BLaER1 treated with 17β-estradiol and CSF1 and Interleukin-3, amounts not matched to agents 10 nM and 100 nM (cell line): ENCODE data around the gene EZR.

Experiments
- H3K27ac ChIP-seq, 11 experiments: shearing (Covaris generic); formaldehyde crosslinking; 2 replicates each; pipeline ENCODE4 v1.8.1; 2022
- H3K27me3 ChIP-seq, 11 experiments: shearing (Covaris generic); formaldehyde crosslinking; 2 replicates each; pipeline ENCODE4 v1.8.1; 2022
- H3K36me3 ChIP-seq, 11 experiments: shearing (Covaris generic); formaldehyde crosslinking; 2 replicates each; pipeline ENCODE4 v1.8.1; 2022
- H3K4me1 ChIP-seq, 10 experiments: shearing (Covaris generic); formaldehyde crosslinking; 2 replicates each; pipeline ENCODE4 v1.8.1; 2022
- H3K4me2 ChIP-seq, 11 experiments: shearing (Covaris generic); formaldehyde crosslinking; 2 replicates each; pipeline ENCODE4 v1.8.1; 2022
- H3K4me3 ChIP-seq, 10 experiments: shearing (Covaris generic); formaldehyde crosslinking; 2 replicates each; pipeline ENCODE4 v1.8.1; 2022
- H3K9ac ChIP-seq, 11 experiments: shearing (Covaris generic); formaldehyde crosslinking; 2 replicates each; pipeline ENCODE4 v1.8.1; 2022
- H3K9me3 ChIP-seq, 11 experiments: shearing (Covaris generic); formaldehyde crosslinking; replicated peaks in 1 of 11; 2 replicates each; pipeline ENCODE4 v1.8.1; 2022
- H4K20me1 ChIP-seq, 11 experiments: shearing (Covaris generic); formaldehyde crosslinking; 2 replicates each; pipeline ENCODE4 v1.8.1; 2022
- Cebpa-rat ChIP-seq, 11 experiments: shearing (Covaris generic); IDR thresholded peaks; 2 replicates each; pipeline ENCODE4 v1.8.1; 2022

Gene EZR

GRCh38 chr6:158722176-158722729 lies 96.9 kb downstream of the EZR start:
- H3K27me3 ChIP-seq: no peaks in the 10 kb centered on the region
- no peaks in the 10 kb centered on the region; a peak in 1 of 22 replicates for H4K20me1 ChIP-seq
- H3K9ac ChIP-seq: no peak overlapping the region
- no peak overlapping the region for H3K4me3 ChIP-seq
- H3K9me3 ChIP-seq: no peaks in the 10 kb centered on the region
- peaks cover 0 to 45% (median 0%) of the 10 kb centered on the region in 11 experiments; a peak in 4 of 22 replicates for H3K36me3 ChIP-seq
- H3K27ac ChIP-seq: no peak overlapping the region
- peak overlapping the region in 4 of 11 experiments; percentile 14 to 99 (median 88); a peak in 3 of 22 replicates for H3K4me2 ChIP-seq
- H3K4me1 ChIP-seq: peaks cover 25 to 57% (median 35%) of the 10 kb centered on the region in 10 experiments
- TF ChIP-seq Cebpa-rat (IDR thresholded peaks at IDR 0.05): no peak

DNA sequence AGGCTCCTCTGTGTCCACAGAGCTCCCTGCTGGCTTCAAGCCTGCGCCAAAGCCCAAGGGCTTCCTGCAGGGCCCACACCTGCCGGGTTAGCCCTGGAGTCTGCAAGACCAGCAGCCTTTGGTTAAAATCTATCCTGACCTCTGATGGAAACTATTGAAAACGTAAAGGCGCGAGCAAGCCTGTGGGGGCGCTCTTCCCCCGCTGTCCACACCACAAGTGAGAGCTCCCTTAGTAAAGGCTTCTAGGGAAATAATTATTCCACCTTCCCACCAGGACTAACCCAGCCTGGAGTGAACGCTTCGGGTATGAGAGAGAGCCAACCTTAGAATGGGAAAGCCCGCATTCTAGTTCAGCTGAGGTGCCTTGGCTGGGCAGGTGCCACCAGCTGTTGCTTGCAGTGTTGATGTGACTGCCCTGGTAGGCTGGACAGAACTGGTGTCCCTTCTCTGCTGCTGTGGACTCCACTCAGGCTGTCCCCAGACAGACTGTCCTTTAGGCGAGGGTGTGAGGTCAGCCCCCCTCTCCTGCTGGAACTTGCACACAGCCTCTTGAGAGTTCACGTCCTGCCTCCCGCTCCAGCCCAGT lies 100.6 kb downstream of the EZR start:
- no peaks in the 10 kb centered on the region for H3K9me3 ChIP-seq
- H3K4me2 ChIP-seq: peak overlapping the region in 8 of 11 experiments; percentile 62 to 92 (median 80); a peak in 11 of 22 replicates
- H4K20me1 ChIP-seq: no peaks in the 10 kb centered on the region; a peak in 1 of 22 replicates
- peaks cover 0 to 19% (median 0%) of the 10 kb centered on the region in 11 experiments; a peak in 3 of 22 replicates for H3K36me3 ChIP-seq
- no peak for TF ChIP-seq Cebpa-rat (IDR thresholded peaks at IDR 0.05)
- H3K9ac ChIP-seq: no peak overlapping the region
- H3K4me3 ChIP-seq: no peak overlapping the region
- H3K4me1 ChIP-seq: peaks cover 59 to 94% (median 68%) of the 10 kb centered on the region in 10 experiments
- H3K27me3 ChIP-seq: no peaks in the 10 kb centered on the region
- peak overlapping the region in 6 of 11 experiments; percentile 12 to 79 (median 58); a peak in 5 of 22 replicates for H3K27ac ChIP-seq

DNA sequence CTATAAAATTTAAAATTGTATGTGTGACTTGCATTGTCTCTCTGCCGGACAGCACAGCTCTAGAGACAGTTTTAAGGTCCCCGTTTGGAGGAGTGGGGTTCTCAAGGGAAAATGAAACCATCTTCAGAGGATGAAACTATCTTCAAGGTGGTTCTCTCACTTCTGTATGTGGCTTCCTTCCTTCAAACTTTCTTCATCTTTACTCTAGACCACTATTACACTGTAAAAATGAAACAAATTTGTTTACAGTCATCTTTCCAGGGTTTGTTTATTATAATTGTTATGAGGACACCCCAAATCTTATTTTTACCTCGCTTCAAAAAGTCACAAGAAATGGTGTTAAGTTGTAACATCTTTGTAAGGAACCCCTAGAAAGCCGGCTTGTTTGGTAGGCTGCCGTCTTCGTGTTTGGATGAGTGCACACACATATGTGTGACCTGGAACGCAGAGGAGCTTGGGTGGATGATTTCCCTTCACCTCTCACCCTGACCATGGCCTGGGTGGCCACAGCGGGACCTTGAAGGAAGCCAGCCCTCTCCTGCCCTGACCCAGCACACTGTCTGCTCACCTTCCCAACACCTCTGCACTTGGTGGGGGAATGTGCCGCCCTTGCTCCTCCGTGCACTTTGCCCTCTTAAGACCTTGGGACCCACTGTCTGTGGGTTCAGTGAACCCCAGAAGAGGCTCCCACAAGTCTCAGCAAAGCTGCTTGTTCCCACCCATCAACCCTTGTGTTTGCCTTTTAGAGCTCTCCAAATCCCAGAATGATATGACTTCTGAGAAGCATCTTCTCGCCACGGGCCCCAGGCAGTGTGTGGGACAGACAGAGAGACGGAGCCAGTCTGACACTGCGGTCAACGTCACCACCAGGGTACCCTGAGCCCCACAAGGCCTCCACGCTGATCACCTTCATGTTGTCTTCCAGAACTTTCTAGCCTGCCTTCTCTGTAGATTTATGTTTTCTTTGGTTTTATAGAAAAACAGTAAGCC lies 101.5 kb downstream of the EZR start:
- H3K36me3 ChIP-seq: peaks cover 0 to 26% (median 0%) of the 10 kb centered on the region in 11 experiments; a peak in 3 of 22 replicates
- H3K27me3 ChIP-seq: no peaks in the 10 kb centered on the region
- H3K27ac ChIP-seq: peak overlapping the region in 9 of 11 experiments; percentile 12 to 79 (median 57); a peak in 15 of 22 replicates
- peaks cover 55 to 98% (median 74%) of the 10 kb centered on the region in 10 experiments for H3K4me1 ChIP-seq
- H3K9ac ChIP-seq: peak overlapping the region in 2 of 11 experiments; percentile 13 to 24; a peak in 2 of 22 replicates
- H3K4me2 ChIP-seq: peak overlapping the region; percentile 48 to 92 (median 78)
- no peaks in the 10 kb centered on the region; a peak in 1 of 22 replicates for H3K9me3 ChIP-seq
- no peak for TF ChIP-seq Cebpa-rat (IDR thresholded peaks at IDR 0.05)
- H3K4me3 ChIP-seq: no peak overlapping the region
- H4K20me1 ChIP-seq: no peaks in the 10 kb centered on the region; a peak in 1 of 22 replicates
